Bronchial epithelial cell (primary cell): Measurements from ENCODE around the gene PGM2L1. TPM values are rescaled to one million over a fixed set of nuclear protein-coding genes. Genes with fewer than 3 reads are reported as not detected.
"Not testable (repeated sequence)": the region's sequence is repeated elsewhere in the genome, so short reads cannot be mapped to it uniquely, and the experiment has no call there.

Experiments
- DNase-seq: peaks from one replicate; pipeline ENCODE4 v3.0.0-alpha.2; 2010; ENCODE audit warnings: low read depth
- FAIRE-seq: peaks from 2 replicates; lab custom pipeline; 2011; peaks lifted over from hg19 to GRCh38; lab: Jason Lieb, UNC
- H3K27me3 ChIP-seq: 2 replicates; pipeline ENCODE4 v1.5.1; 2011; ENCODE audit warnings: low read length; ENCODE audit not compliant: control insufficient read depth, insufficient read depth
- H3K36me3 ChIP-seq: 2 replicates; pipeline ENCODE4 v1.5.1; 2011; ENCODE audit warnings: low read length; ENCODE audit not compliant: control insufficient read depth, insufficient read depth
- H3K4me3 ChIP-seq: 2 replicates; pipeline ENCODE4 v1.5.1; 2011; ENCODE audit warnings: mild to moderate bottlenecking, low read depth, low read length, control low read depth
- CTCF ChIP-seq: IDR thresholded peaks from 2 replicates; pipeline ENCODE4 v1.5.1; 2011; ENCODE audit warnings: mild to moderate bottlenecking, moderate library complexity, low read length, control low read depth, inconsistent platforms; ENCODE audit not compliant: insufficient read depth, severe bottlenecking
- total RNA-seq: library from RNA; depleted of rRNA; stranded (reverse); fragments of >200 nt; gene quantifications from 2 replicates; pipeline ENCODE4 v1.2.1, GENCODE V29; 2014

PGM2L1 gene
- total RNA-seq, 1 donor from 2014 or later, result 1.1 TPM

GRCh38 chr11:74425100-74425499 lies 26.9 kb upstream of the PGM2L1 start:
- TF ChIP-seq CTCF, result no peak
- FAIRE-seq (no peak), DNase-seq (no peak)
- Histone ChIP-seq H3K27me3 (no peaks in the 10 kb centered on the region), H3K36me3 (no peaks in the 10 kb centered on the region), H3K4me3 (no peak overlapping the region)

DNA sequence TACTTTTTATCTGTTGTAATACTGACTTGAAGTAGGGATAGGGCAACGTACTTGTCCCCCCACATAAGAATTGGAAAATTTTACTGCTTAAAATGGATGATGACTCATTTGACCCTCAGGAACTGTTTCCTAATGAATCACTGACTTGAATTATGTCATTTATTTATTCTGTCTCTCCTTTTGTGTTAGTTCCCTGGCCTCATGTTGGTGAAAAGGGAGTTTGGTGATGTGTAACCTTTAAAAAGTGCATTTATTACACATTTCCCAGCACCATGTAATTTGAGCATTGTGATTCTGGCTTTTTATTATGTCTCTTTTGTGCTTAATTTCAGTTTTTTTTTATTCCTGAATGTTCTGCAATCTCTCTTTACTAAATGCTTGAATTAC lies 20.3 kb upstream of the PGM2L1 start:
- no peak for TF ChIP-seq CTCF
- Histone ChIP-seq H3K36me3 (no peaks in the 10 kb centered on the region), H3K27me3 (no peaks in the 10 kb centered on the region), H3K4me3 (no peak overlapping the region)
- DNase-seq (peak; percentile 93), FAIRE-seq (no peak)

DNA sequence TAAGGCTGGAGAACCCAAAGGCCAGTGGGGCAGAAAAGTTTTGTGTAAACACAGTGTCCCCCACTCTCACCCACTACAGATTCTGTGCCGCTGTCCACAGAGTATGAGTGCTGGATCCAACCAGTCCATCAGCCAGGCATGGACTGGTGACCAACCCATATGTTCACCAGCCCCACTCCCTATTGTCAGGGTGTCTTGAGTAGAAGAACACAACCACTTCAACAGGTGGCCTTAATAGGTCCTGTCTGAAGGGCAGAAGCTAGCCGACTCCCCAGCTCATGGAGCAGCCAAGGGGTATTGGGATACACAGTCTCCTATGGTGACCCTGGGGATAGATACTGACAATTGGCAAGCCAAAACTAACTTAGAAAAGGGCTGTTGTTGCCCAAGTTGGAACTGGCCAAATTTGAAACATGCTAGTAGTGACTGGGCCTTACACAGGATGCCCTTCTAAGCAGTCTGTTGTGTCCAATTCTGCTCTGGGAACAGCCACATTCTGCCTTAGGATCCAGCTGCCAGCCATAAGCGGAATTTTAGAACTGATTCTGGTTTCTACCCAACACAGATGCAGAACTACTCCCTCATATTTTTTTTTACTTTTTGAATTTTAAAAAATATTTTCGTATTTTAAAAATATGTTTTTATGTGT lies 19.8 kb upstream of the PGM2L1 start:
- no peak overlapping the region for H3K4me3 ChIP-seq
- no peaks in the 10 kb centered on the region for H3K36me3 ChIP-seq
- DNase-seq, result peak; percentile 5
- H3K27me3 ChIP-seq, result no peaks in the 10 kb centered on the region
- peak; percentile 84 for FAIRE-seq
- TF ChIP-seq CTCF, result no peak

DNA sequence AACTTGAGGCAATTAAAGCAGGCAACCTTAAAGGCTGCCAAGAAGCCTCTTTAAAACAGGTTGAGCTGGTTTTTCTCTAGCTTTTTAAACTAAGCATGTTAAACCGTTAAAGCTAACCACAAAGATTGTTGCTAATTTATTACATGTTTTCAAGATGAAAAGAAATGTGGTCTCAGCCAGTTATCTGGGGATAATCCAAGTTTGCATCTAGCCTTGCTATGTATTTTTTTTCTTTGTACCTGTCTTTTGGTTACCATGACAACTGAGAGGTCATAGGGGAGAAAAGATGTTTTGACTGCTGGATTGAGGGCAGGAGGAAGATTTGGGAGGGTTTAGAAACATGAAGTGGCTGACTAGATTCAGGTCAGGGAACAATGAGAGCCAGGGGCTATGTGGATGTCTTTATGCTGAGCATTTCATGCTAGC lies 19.2 kb upstream of the PGM2L1 start:
- Histone ChIP-seq H3K27me3 (no peaks in the 10 kb centered on the region), H3K36me3 (no peaks in the 10 kb centered on the region), H3K4me3 (no peak overlapping the region)
- TF ChIP-seq CTCF, result no peak
- FAIRE-seq (no peak), DNase-seq (peak; percentile 82)

- FAIRE-seq, DNase-seq, H3K36me3 ChIP-seq, H3K27me3 ChIP-seq, H3K4me3 ChIP-seq: not testable (repeated sequence)
These were observed 18.7 kb upstream of the PGM2L1 start for GRCh38 chr11:74416974-74417373.

GRCh38 chr11:74412733-74413359 lies 14.6 kb upstream of the PGM2L1 start:
- no peak for DNase-seq
- no peak for FAIRE-seq
- no peaks in the 10 kb centered on the region for H3K27me3 ChIP-seq
- TF ChIP-seq CTCF, result no peak
- no peak overlapping the region for H3K4me3 ChIP-seq
- no peaks in the 10 kb centered on the region for H3K36me3 ChIP-seq
